Amniotic epithelial cell (primary cell): ENCODE results near the gene PRKG1.
A peak's percentile ranks its signal among the peaks of the same experiment; 100 is the strongest.

Source experiments
- DNase-seq: peaks from one replicate; pipeline ENCODE4 v3.0.0-alpha.2; 2010; ENCODE audit warnings: low read depth

Gene PRKG1

GRCh38 chr10:51074238-51075028 is at the start of gene PRKG1:
Gene PRKG1 (plus strand): TSS chr10:51074487.
- DNase-seq, result peak; percentile 43

- DNase-seq, result no peak
Observed at GRCh38 chr10:51028420-51028819, 45.9 kb upstream of the PRKG1 start.

- peak; percentile 7 for DNase-seq
Observed at GRCh38 chr10:51029172-51029641, 45.1 kb upstream of the PRKG1 start.

GRCh38 chr10:51030480-51030879 is 43.8 kb upstream of the PRKG1 start:
- no peak for DNase-seq

GRCh38 chr10:51031950-51032349 is 42.3 kb upstream of the PRKG1 start:
- DNase-seq, result no peak

GRCh38 chr10:51034769-51035168 is 39.5 kb upstream of the PRKG1 start:
- DNase-seq, result no peak

GRCh38 chr10:51035344-51035743 is 38.9 kb upstream of the PRKG1 start:
- DNase-seq, result no peak

GRCh38 chr10:51045871-51046270 is 28.4 kb upstream of the PRKG1 start:
- DNase-seq, result no peak

- DNase-seq, result peak; percentile 17
Observed at GRCh38 chr10:51046654-51047053, 27.6 kb upstream of the PRKG1 start.

- no peak for DNase-seq
Observed at GRCh38 chr10:51047857-51048256, 26.4 kb upstream of the PRKG1 start.

- no peak for DNase-seq
Observed at GRCh38 chr10:51048792-51049191, 25.5 kb upstream of the PRKG1 start.

- no peak for DNase-seq
Observed at GRCh38 chr10:51052163-51052562, 22.1 kb upstream of the PRKG1 start.

GRCh38 chr10:51057925-51058324 is 16.4 kb upstream of the PRKG1 start:
- no peak for DNase-seq

GRCh38 chr10:51063166-51063565 is 11.1 kb upstream of the PRKG1 start:
- no peak for DNase-seq

GRCh38 chr10:51063659-51064535 is 10.4 kb upstream of the PRKG1 start:
- peak; percentile 57 for DNase-seq

- peak; percentile 7 for DNase-seq
Observed at GRCh38 chr10:51066231-51066630, 8.1 kb upstream of the PRKG1 start.

GRCh38 chr10:51072210-51072609 is 2.1 kb upstream of the PRKG1 start:
- no peak for DNase-seq

- DNase-seq, result no peak
Observed at GRCh38 chr10:51072921-51073434, 1.3 kb upstream of the PRKG1 start.

GRCh38 chr10:51073453-51074237 is 642 bp upstream of the PRKG1 start:
- DNase-seq, result no peak

GRCh38 chr10:51075043-51075872 is 971 bp downstream of the PRKG1 start:
- DNase-seq, result no peak

GRCh38 chr10:51075873-51076229 is 1.6 kb downstream of the PRKG1 start:
- no peak for DNase-seq
